Lower leg skin (tissue), 3 donors: ENCODE measurements around the gene TTBK1.

Experiments used
- CTCF ChIP-seq, 3 donors: fragments of 450-650 bp; IDR thresholded peaks; one replicate each; pipeline ENCODE4 v1.5.1; 2016; ENCODE audit warnings: antibody characterized with exemption in 3 of 3, mild to moderate bottlenecking in 3 of 3, moderate library complexity in 2 of 3
- POLR2A ChIP-seq, 2 donors: fragments of 450-650 bp; IDR thresholded peaks; one replicate each; pipeline ENCODE4 v1.6.1; 2016 to 2017; ENCODE audit warnings: antibody characterized with exemption in 2 of 2, mild to moderate bottlenecking in 1 of 2, moderate library complexity in 1 of 2

- TF ChIP-seq CTCF (IDR thresholded peaks at IDR 0.05): no peak
- TF ChIP-seq POLR2A (IDR thresholded peaks at IDR 0.05): no peak
Measured at GRCh38 chr6:43204271-43205105, 38.8 kb upstream of the TTBK1 start.
